SU-DHL-6 (cell line): ENCODE measurements around the gene SLC41A3.

Source experiments
- EZH2phosphoT487 ChIP-seq: fragments of 200-600 bp; sonication (generic), shearing (Covaris generic); conservative IDR thresholded peaks from 2 replicates; pipeline ENCODE4 v1.6.1; 2018; ENCODE audit warnings: mild to moderate bottlenecking, antibody characterized with exemption, low read length, moderate library complexity, mixed read lengths
- TF ChIP-seq, protein P1 (sequence below): fragments of 200-600 bp; sonication (generic); IDR thresholded peaks from one replicate; pipeline ENCODE4 v1.5.1; 2017; ENCODE audit warnings: antibody characterized with exemption, mild to moderate bottlenecking, low read length, moderate library complexity; ENCODE audit not compliant: insufficient read depth, poor library complexity, severe bottlenecking

- TF ChIP-seq, protein P1, sequence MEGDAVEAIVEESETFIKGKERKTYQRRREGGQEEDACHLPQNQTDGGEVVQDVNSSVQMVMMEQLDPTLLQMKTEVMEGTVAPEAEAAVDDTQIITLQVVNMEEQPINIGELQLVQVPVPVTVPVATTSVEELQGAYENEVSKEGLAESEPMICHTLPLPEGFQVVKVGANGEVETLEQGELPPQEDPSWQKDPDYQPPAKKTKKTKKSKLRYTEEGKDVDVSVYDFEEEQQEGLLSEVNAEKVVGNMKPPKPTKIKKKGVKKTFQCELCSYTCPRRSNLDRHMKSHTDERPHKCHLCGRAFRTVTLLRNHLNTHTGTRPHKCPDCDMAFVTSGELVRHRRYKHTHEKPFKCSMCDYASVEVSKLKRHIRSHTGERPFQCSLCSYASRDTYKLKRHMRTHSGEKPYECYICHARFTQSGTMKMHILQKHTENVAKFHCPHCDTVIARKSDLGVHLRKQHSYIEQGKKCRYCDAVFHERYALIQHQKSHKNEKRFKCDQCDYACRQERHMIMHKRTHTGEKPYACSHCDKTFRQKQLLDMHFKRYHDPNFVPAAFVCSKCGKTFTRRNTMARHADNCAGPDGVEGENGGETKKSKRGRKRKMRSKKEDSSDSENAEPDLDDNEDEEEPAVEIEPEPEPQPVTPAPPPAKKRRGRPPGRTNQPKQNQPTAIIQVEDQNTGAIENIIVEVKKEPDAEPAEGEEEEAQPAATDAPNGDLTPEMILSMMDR, result no peak
- TF ChIP-seq EZH2phosphoT487, result no peak
These were observed 24.7 kb upstream of the SLC41A3 start for GRCh38 chr3:126108676-126109050.
